ENCODE data around the gene RBM11.

The RBM11 gene

GRCh38 chr21:14270631-14271030 is 54.7 kb downstream of the RBM11 start:
- in situ Hi-C loops (cut with MboI; ENCODE audit: low sequenced_read_pairs) = no loop called here

- in situ Hi-C loops (cut with MboI; ENCODE audit: low sequenced_read_pairs) = no loop called here
Observed at GRCh38 chr21:14271053-14271452, 55.1 kb downstream of the RBM11 start.

GRCh38 chr21:14271641-14272040 is 55.7 kb downstream of the RBM11 start:
- in situ Hi-C loops (cut with MboI; ENCODE audit: low sequenced_read_pairs) = no loop called here

DNA sequence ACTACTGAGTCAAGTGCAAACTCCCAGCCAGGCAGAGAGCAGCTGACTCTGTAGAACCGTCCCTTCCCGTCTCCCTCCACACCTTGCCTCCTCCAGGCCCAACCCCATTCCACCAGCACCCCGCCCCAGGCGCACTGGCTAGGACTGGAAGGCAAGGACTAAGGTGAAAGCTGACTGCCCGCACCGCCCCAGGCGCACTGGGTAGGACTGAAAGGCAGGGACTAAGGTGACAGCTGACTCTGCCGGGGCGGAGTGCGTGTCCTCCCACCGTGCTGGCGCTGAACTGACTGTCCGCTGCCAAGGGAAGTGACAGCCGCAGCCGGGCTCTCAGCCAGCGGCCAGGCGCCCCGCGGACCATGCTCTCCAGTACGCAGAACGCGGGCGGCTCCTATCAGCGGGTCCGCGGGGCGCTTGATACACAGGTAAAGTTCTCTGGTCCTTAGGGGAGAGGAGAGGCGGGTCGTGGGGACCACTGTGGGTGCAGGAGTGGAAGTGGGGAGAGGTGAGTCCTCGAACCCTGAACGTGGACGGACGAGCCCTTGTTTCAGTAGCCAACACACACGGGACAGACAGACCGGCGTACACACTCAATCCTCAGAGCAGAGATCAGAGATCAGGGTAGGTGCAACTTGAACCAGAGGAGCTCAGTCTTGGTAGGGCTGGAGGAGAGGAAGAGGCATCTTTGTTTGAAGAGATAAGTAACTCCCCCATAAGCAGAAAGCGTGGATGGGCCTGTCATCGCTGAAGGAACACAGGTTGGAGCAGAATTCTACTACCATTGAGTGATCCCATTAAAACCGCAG is 58.0 kb downstream of the RBM11 start:
- in situ Hi-C loops (cut with MboI; ENCODE audit: low sequenced_read_pairs) = no loop called here

DNA sequence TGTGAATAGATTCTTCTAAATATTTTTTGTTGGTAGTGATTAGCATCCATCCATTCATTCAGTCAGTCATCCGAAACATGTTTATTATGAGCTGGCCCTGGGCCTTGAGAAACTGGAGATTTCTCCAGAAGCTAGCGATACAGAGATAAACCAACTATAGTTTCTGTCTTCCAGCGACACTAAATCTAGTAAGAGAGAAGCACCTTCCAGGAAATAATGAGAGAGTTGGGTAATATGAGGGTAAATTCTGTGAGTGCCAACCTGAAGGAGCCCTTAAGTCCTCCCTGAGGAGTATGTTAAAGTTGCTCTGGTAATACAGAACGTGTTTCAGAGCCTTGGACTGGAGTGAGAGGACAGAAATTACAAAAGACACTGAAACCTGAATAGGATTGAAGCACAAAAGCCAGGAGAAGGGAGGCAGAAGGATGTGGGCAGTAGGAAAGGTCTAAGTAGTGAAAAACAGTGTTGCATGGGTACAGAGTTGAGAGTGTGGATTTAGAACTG is 59.8 kb downstream of the RBM11 start:
- in situ Hi-C loops (cut with MboI; ENCODE audit: low sequenced_read_pairs) = no loop called here

Measured in HL-60/S4 treated with phorbol 12-myristate 13-acetate at 8.2 ng/mL for 4 days and 3 days (cell line).